ENCODE data around the gene GMPR. TPM values are rescaled to one million over a fixed set of nuclear protein-coding genes. Genes with fewer than 3 reads are reported as not detected.

The GMPR gene
- total RNA-seq, 4 donors from 2014 or later = 3.6 to 8.1 (median 6.3) TPM; not detected in 1

DNA sequence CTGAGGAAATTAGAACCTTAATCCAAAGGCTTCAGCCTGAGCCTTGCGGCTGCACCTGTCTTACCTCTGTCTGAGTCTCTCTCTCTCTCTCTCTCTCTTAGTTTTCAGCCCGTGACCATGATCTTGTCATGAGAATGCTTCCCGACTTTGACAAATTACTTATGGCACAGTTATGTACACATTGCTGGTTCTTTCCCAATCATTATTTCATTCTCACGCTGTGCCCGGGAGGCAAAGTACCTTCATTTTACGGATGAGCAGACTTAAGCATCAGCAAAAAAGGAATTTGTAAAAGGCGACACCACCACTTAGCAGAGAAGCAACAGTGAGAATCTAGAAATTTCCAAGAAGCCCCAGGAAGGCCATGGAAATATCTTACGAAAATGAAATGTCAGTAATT, 54.6 kb downstream of the GMPR start:
- H3K4me1 ChIP-seq = no peaks in the 10 kb centered on the region
- TF ChIP-seq, protein P1, sequence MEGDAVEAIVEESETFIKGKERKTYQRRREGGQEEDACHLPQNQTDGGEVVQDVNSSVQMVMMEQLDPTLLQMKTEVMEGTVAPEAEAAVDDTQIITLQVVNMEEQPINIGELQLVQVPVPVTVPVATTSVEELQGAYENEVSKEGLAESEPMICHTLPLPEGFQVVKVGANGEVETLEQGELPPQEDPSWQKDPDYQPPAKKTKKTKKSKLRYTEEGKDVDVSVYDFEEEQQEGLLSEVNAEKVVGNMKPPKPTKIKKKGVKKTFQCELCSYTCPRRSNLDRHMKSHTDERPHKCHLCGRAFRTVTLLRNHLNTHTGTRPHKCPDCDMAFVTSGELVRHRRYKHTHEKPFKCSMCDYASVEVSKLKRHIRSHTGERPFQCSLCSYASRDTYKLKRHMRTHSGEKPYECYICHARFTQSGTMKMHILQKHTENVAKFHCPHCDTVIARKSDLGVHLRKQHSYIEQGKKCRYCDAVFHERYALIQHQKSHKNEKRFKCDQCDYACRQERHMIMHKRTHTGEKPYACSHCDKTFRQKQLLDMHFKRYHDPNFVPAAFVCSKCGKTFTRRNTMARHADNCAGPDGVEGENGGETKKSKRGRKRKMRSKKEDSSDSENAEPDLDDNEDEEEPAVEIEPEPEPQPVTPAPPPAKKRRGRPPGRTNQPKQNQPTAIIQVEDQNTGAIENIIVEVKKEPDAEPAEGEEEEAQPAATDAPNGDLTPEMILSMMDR (IDR thresholded peaks at IDR 0.05) = no peak
- DNase-seq = no peak

GRCh38 chr6:16294371-16294770, 56.0 kb downstream of the GMPR start:
- Histone ChIP-seq H3K27ac (no peak overlapping the region), H3K27me3 (no peaks in the 10 kb centered on the region), H3K36me3 (no peaks in the 10 kb centered on the region), H3K4me1 (no peaks in the 10 kb centered on the region), H3K4me3 (no peak overlapping the region), H3K9me3 (no peaks in the 10 kb centered on the region)
- no peak for DNase-seq
- TF ChIP-seq, protein P1 (IDR thresholded peaks at IDR 0.05) = no peak
- TF ChIP-seq POLR2A (IDR thresholded peaks at IDR 0.05) = no peak

More for the DNA sequence above, 54.6 kb downstream of the GMPR start:
- no peaks in the 10 kb centered on the region for H3K9me3 ChIP-seq
- no peaks in the 10 kb centered on the region for H3K27me3 ChIP-seq
- H3K27ac ChIP-seq = no peak overlapping the region
- no peaks in the 10 kb centered on the region for H3K36me3 ChIP-seq
- no peak overlapping the region for H3K4me3 ChIP-seq

- DNase-seq = no peak
- no peak overlapping the region for H3K27ac ChIP-seq
- no peak overlapping the region for H3K4me3 ChIP-seq
Measured at GRCh38 chr6:16295060-16295459, 56.7 kb downstream of the GMPR start.

DNA sequence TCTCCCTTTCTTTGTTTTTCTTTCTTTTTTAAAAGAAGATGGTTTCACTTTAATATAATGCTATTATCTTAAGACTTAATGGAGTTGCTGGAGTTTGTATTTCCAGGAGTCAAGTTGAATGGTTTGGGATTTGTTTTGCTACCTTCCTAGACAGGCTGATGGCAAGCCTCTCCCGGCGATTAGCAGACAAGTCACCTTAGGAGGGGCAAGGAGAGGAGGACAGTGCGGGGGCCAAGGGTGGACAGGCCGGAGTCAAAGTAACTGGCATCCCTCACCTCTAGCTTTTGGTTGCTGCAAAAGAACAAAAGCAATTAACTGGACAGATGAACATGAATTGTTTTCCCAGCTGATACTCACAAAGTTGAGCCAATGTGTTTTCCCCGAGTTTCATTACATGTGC, 57.1 kb downstream of the GMPR start:
- no peaks in the 10 kb centered on the region for H3K4me1 ChIP-seq
- H3K27ac ChIP-seq = no peak overlapping the region
- no peak for DNase-seq
- no peaks in the 10 kb centered on the region for H3K9me3 ChIP-seq
- TF ChIP-seq POLR2A (IDR thresholded peaks at IDR 0.05) = no peak
- TF ChIP-seq, protein P1 (IDR thresholded peaks at IDR 0.05) = no peak
- no peaks in the 10 kb centered on the region for H3K27me3 ChIP-seq
- H3K4me3 ChIP-seq = no peak overlapping the region
- H3K36me3 ChIP-seq = no peaks in the 10 kb centered on the region

More at GRCh38 chr6:16295060-16295459, 56.7 kb downstream of the GMPR start:
- Histone ChIP-seq H3K4me1 (no peaks in the 10 kb centered on the region), H3K9me3 (no peaks in the 10 kb centered on the region), H3K27me3 (no peaks in the 10 kb centered on the region), H3K36me3 (no peaks in the 10 kb centered on the region)
- TF ChIP-seq POLR2A (IDR thresholded peaks at IDR 0.05) = no peak
- TF ChIP-seq, protein P1 (IDR thresholded peaks at IDR 0.05) = no peak

DNA sequence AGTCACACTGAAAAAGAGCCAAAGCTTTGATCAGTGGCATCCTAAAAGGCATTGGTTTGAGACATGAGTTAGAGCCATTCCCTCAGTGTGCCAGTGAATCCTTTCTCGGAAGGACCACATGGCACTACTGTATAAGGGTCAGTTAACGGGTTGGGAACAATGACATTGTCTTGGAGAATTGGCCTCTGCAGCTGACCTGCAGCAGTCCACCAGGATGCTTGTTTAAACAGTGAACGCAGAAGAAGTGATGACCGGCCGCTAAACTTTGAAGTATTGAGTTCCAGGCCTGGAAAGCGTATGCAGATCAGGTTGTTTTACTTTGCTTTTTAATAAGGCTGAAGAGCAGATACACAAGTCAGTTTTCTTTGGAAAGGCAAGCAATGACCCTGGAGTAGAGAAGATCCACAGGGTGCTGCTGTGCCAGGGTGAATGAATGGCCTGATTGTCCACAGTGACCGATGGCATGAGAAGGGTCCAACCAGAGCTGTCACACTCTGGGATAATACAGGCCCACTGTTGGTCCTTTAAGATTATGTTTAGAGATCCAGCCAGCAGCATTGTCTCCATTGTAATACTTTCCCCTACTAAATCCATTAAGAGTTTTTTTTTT, 57.8 kb downstream of the GMPR start:
- no peak for DNase-seq
- H3K27ac ChIP-seq = no peak overlapping the region
- H3K27me3 ChIP-seq = no peaks in the 10 kb centered on the region
- TF ChIP-seq POLR2A (IDR thresholded peaks at IDR 0.05) = no peak
- TF ChIP-seq, protein P1 (IDR thresholded peaks at IDR 0.05) = no peak
- H3K4me3 ChIP-seq = no peak overlapping the region
- no peaks in the 10 kb centered on the region for H3K4me1 ChIP-seq
- H3K36me3 ChIP-seq = no peaks in the 10 kb centered on the region
- H3K9me3 ChIP-seq = no peaks in the 10 kb centered on the region

DNA sequence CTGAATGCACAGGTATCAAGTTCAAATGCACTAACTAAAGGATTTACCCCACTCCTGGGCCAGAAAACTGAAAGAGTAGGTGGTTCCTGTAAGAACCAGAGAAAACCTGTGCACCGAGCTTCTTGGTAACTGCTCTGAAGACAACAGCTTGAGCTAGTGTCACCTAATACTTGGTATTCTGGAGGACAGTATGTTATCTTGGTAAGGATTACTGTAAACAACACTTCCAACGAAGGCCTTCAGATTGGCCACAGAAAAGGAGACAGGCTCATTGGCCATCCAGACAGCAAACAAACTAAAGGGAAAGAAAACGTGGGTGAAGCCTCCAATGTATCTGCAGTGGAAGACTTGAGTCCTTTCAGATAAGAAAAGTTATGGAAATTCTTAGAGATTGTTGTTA, 61.5 kb downstream of the GMPR start:
- TF ChIP-seq, protein P1 (IDR thresholded peaks at IDR 0.05) = no peak
- TF ChIP-seq POLR2A (IDR thresholded peaks at IDR 0.05) = no peak
- DNase-seq = no peak
- H3K9me3 ChIP-seq = no peaks in the 10 kb centered on the region
- H3K36me3 ChIP-seq = peaks cover 0 to 6% (median 0%) of the 10 kb centered on the region in 3 donors
- no peak overlapping the region for H3K27ac ChIP-seq
- H3K4me1 ChIP-seq = no peaks in the 10 kb centered on the region
- H3K4me3 ChIP-seq = no peak overlapping the region
- no peaks in the 10 kb centered on the region for H3K27me3 ChIP-seq

Data from Peyer's patch (tissue), 4 donors.